ENCODE results near the gene MYO5C. TPM values are rescaled to one million over a fixed set of nuclear protein-coding genes. Genes with fewer than 3 reads are reported as not detected.
A peak's percentile ranks its signal among the peaks of the same experiment; 100 is the strongest.

Gene MYO5C
- total RNA-seq, 1 donor from 2014 or later = 22.9 TPM

DNA sequence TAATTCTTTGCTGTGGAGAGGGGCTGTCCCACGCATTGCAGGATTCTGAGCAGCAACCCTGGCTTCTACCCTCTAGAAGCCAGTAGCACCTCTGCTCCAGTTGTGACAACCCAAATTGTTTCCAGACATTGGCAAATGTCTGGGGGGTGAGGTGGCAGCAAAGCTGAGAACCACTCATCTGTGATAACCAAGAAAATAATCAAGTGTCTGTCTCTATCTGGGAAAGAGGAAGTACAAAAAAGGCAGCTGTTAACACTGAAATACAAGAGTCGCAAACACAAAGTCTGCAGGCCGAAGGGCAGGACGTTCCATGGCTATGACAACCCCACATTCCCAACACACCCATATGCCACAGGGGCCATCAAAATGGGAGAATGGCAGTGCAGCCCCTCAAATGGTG, 62.2 kb downstream of the MYO5C start:
- Mint-ChIP-seq H3K27me3 (ENCODE audit: unreplicated experiment) (peaks cover 3% of the 10 kb centered on the region), H3K36me3 (ENCODE audit: low read depth, unreplicated experiment) (peaks cover 20% of the 10 kb centered on the region), H3K4me1 (ENCODE audit: unreplicated experiment) (peaks cover 8% of the 10 kb centered on the region), H3K27ac (ENCODE audit: unreplicated experiment) (no peak overlapping the region), H3K4me3 (ENCODE audit: unreplicated experiment) (no peak overlapping the region), H3K9me3 (ENCODE audit: unreplicated experiment) (no peaks in the 10 kb centered on the region)
- no peak for DNase-seq (ENCODE audit: low spot score)
- TF ChIP-seq CTCF (IDR thresholded peaks at IDR 0.05; ENCODE audit: unreplicated experiment) = no peak

- H3K9me3 Mint-ChIP-seq (ENCODE audit: unreplicated experiment) = no peaks in the 10 kb centered on the region
- H3K4me3 Mint-ChIP-seq (ENCODE audit: unreplicated experiment) = no peak overlapping the region
- H3K27ac Mint-ChIP-seq (ENCODE audit: unreplicated experiment) = no peak overlapping the region
- H3K27me3 Mint-ChIP-seq (ENCODE audit: unreplicated experiment) = peaks cover 3% of the 10 kb centered on the region
- peaks cover 8% of the 10 kb centered on the region for H3K4me1 Mint-ChIP-seq (ENCODE audit: unreplicated experiment)
- DNase-seq (ENCODE audit: low spot score) = no peak
- TF ChIP-seq CTCF (IDR thresholded peaks at IDR 0.05; ENCODE audit: unreplicated experiment) = no peak
- H3K36me3 Mint-ChIP-seq (ENCODE audit: low read depth, unreplicated experiment) = peaks cover 20% of the 10 kb centered on the region
Observed at GRCh38 chr15:52232327-52232726, 63.3 kb downstream of the MYO5C start.

GRCh38 chr15:52230073-52230472, 65.5 kb downstream of the MYO5C start:
- H3K27me3 Mint-ChIP-seq (ENCODE audit: unreplicated experiment) = no peaks in the 10 kb centered on the region
- H3K4me3 Mint-ChIP-seq (ENCODE audit: unreplicated experiment) = no peak overlapping the region
- TF ChIP-seq CTCF (IDR thresholded peaks at IDR 0.05; ENCODE audit: unreplicated experiment) = no peak
- H3K27ac Mint-ChIP-seq (ENCODE audit: unreplicated experiment) = no peak overlapping the region
- H3K36me3 Mint-ChIP-seq (ENCODE audit: low read depth, unreplicated experiment) = peaks cover 19% of the 10 kb centered on the region
- H3K9me3 Mint-ChIP-seq (ENCODE audit: unreplicated experiment) = no peaks in the 10 kb centered on the region
- DNase-seq (ENCODE audit: low spot score) = no peak
- H3K4me1 Mint-ChIP-seq (ENCODE audit: unreplicated experiment) = peaks cover 8% of the 10 kb centered on the region

DNA sequence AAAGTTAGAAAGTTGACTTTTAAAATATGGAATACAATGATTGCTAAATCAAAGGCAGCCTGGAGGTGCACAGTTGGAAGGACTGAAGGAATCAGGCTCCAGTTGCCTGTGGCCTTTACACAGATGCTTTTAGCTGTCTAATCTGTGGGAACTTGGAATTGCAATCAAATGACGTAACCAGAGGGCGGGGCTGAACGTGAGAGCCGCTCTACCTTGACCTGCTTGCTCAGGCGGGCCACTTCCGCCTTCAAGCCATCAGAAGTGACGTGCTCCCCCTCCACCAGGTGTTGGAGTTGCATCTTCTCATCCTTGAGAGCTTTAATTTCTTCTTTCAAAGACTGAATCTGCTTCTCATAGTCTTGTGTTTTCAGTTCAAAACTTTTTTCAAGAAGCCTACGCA, 66.7 kb downstream of the MYO5C start:
- Mint-ChIP-seq H3K4me1 (ENCODE audit: unreplicated experiment) (peaks cover 8% of the 10 kb centered on the region), H3K27ac (ENCODE audit: unreplicated experiment) (no peak overlapping the region), H3K4me3 (ENCODE audit: unreplicated experiment) (no peak overlapping the region), H3K27me3 (ENCODE audit: unreplicated experiment) (no peaks in the 10 kb centered on the region), H3K36me3 (ENCODE audit: low read depth, unreplicated experiment) (peaks cover 18% of the 10 kb centered on the region), H3K9me3 (ENCODE audit: unreplicated experiment) (no peaks in the 10 kb centered on the region)
- no peak for DNase-seq (ENCODE audit: low spot score)
- no peak for TF ChIP-seq CTCF (IDR thresholded peaks at IDR 0.05; ENCODE audit: unreplicated experiment)

- Mint-ChIP-seq H3K36me3 (ENCODE audit: low read depth, unreplicated experiment) (peaks cover 20% of the 10 kb centered on the region), H3K4me3 (ENCODE audit: unreplicated experiment) (peak overlapping the region; percentile 14), H3K9me3 (ENCODE audit: unreplicated experiment) (no peaks in the 10 kb centered on the region), H3K27me3 (ENCODE audit: unreplicated experiment) (no peaks in the 10 kb centered on the region), H3K4me1 (ENCODE audit: unreplicated experiment) (peaks cover 8% of the 10 kb centered on the region), H3K27ac (ENCODE audit: unreplicated experiment) (no peak overlapping the region)
- peak; percentile 69 for TF ChIP-seq CTCF (IDR thresholded peaks at IDR 0.05; ENCODE audit: unreplicated experiment)
- DNase-seq (ENCODE audit: low spot score) = peak; percentile 58
Observed at GRCh38 chr15:52227456-52227855, 68.1 kb downstream of the MYO5C start.
